HG03460 (cell line): ENCODE results near the gene DCLK1.

Source experiments
- ATAC-seq: cut with Tn5 transposase; IDR thresholded peaks from one replicate; pipeline ENCODE4 v1.9.1; 2021; ENCODE audit not compliant: unreplicated experiment

Gene DCLK1

DNA sequence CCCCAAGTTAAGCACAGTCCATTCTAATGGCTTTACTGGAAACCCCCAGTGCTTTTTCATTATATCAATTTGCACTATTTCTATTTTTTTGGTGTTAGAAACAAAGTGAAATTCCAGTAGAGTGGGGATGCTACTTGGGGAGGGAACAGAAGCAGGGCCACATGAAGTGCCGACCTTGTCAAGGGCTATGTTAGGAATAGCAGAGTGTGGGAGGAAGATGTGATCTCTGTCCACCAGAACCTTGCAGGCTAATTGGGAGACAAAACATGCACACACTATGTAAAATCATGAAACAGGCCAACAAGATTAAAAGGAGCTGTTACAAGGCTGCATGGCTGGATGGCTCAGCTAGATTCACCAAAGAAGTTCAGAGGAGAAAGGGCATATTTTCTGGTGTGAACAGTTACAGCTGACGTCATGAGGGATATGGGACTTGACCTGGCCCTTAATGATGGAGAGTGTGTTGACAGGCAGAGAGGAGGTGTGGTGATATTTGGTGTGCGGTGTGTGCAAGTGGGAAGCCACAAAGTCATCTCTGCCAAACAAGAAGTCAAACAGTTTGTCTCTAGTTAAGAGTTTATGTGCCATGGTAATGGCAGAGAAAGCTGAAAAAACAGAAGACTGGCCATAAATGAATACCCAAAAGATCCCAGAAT is 336.3 kb downstream of the DCLK1 start:
- no peak for ATAC-seq

- ATAC-seq = no peak
Measured at GRCh38 chr13:35793823-35794222, 337.4 kb downstream of the DCLK1 start.

DNA sequence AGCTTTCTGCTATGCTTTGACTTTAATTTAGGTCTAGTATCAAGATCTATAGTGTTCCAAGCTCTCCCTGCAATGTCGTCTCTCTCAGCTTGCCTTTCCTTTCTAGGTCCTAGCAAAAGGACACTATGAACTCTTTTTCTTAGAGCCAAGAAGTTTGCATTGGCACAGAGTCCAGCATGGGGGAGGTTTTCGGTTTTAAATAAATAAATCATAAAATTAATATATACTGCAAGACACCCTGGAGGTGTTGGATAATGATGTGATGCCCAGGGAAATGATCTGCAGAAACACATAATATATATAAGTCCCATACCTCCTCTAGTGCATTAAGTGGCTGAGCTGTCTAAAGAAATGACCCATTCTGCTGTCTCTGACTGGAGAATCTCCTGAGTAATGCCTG is 338.3 kb downstream of the DCLK1 start:
- ATAC-seq = no peak

DNA sequence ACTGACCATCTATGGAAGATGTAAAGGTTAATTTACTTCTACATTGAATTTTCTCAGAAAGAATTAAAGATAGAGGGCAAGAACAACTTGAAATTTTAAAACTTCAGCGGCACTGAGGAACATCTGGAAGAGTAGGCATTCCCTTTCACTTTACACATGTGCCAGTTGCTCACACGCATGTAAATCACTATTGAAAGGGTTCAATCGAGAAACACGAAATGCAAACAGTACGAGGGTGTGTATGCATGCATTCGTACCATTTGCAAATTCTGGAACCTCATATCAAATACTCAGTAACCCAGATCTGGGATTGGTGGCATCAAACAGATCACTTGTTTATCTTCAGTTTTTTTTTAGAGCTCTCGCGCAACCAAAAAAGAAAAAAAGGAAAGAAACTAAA is 339.2 kb downstream of the DCLK1 start:
- no peak for ATAC-seq

DNA sequence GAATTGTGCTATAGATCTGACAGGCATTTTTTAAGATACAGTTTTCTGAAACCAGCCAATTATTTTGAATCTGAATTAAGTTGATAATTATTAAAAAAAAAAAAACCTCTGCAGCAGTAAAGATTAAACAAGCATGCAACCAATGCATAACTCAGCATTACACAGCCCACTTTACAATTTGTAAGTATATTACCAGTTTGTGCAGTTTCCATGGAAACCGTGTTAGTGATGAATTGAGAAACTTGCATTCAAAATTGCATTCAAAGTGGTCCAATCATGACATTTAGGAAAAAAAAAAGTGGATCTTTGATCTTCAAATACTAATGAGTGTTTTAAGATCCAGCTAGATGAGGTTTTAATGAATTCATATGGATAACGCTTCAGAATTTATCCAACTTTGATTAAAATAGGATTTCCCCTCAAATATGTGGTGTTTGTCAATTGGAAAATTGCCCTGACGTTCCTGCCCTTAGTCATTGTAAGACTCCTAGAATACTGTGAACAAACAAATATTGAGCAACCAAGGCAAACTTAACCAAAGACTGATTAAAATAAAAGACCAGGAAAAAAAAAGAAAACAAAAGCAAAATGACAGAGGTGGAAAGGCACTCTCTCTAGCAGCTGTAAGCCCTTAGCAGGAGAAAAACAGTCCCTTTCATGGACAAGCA is 339.9 kb downstream of the DCLK1 start:
- ATAC-seq = no peak

DNA sequence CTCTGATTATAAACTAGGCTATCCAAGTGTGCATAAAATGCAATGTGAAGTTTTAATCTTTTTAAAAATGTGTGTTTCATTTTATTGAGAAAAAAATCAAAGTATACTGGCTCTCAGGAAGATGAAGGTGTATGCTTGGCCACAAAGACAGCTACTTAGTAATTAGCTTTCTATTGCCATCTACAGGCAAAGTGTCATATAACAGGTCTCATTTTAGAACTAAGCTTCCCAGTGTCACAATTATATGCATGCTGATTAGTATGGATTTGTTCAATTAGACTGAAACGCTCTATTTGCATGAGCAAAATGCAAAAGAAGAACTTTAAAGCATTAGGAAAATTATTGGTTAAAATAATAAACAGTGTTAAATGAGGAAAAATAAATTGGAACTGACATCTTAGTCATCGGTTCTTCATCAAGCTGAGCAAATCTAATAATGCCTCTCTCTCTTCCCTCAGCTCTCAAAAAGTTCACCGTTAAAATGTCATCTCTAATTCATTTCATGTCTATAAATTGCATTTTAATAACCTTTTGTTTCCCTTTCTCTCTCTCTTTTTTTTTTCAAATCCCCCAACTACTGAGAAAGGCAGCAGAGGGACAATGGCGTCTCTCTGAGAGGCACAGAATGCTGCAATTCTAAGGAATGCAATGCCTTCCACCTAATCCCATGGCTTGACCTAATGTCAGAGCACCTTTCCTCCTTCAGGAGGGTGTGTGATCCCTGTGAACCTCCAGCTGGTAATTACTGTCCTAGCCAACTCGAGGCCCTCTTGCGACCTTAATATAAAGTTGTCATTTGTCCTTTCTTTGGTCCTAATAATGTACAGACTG is 341.6 kb downstream of the DCLK1 start:
- ATAC-seq = peak; percentile 68

DNA sequence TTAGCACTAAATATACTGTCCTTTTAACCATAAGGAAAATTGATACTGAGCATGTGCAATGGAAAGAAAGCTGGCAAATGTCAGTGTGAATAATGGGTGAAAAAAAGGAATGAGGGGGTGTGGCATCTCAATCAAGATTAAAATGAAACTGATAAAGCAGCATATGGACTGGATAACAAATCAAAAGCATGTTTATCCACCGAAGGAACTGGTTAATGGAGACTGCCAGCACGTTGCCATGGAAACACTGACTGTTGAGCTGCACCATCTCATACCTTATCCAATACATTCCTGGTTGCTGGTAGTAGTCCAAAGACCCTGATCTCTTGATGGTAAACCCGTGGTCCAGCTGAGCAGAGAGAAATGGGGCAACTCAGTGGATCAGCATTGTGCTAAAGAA is 343.2 kb downstream of the DCLK1 start:
- ATAC-seq = no peak

GRCh38 chr13:35785576-35786303 is 345.4 kb downstream of the DCLK1 start:
- ATAC-seq = no peak

GRCh38 chr13:35784286-35784951 is 346.8 kb downstream of the DCLK1 start:
- ATAC-seq = no peak

DNA sequence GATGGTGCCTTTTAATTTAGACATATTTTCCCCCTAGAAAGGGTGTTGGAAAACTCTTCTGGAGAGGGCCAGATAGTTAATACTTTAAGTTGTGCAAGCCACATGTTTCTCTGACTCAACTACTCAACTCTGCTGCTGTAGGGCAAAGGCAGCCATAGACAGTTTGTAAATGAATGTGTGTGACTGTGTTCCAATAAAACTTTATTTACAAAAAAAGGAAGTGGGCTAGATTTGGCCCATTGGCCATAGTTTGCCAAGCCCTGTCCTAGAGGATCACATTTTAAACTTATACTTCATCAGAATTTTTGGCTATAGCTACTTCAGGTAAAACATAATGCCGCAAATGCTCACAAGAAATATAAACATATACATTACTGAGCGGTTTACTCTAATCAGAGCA is 348.4 kb downstream of the DCLK1 start:
- ATAC-seq = no peak

DNA sequence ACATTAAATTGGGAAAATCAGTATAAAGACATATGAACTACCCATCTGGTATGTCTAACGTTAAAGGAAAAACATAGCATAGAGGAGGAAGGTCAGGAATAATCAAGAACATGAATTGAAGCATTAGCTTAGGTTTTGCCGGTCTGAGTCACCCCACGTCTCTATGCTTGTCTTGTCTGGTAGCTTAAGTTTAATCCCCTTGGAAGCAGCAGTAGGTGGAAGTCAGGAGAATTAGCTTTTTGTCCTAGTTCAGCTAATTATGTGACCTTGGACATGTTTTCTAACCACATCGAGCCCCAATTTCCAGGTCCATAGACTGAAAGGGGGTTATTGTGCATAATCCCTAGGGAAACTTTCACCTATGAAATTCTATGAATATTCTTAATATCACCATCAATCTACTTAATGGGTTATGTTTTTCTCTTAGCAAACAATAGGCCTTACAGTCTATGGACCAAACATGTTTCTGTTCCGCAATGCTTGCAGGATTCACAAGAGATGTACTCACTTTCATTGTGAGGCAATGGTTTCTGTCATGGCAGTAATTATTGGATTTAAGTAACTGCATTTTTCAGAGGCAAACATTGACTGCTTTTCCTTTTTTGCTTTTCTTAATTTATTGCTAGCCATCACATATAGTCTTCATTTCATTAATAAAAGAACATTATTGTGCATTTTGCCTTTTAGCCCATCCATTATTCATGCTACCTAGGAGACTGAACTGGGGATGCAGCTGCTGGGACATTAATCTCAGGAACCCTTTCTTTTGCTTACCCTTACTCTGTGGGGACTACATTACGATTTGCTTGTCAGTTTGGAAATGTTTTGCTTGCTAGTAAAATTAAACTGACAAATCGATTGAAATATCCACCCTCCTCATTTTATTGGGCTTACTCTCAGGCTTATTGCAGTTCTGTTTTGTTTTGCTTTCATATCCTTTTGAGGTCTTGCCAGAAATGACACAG is 349.9 kb downstream of the DCLK1 start:
- no peak for ATAC-seq

- ATAC-seq = no peak
Measured at GRCh38 chr13:35780613-35781012, 350.6 kb downstream of the DCLK1 start.

DNA sequence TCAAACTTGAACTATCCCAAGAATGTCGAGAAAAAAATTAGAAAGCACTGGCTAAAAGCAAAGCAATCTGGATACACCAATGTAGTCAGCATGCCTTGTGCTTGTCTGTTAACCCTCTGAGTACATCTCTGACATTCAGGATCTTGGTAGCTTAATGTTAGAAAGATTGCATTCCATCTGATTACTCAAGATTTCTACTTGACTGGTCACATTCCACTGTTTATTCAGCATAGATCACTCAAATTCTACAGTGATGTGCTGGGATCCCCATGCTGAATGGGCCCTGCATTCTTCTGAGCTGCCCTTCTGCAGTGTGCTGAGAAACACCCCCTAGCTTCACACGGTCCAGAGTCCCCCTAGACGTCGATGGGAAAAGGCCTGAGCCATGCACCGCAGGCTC is 359.3 kb downstream of the DCLK1 start:
- no peak for ATAC-seq

DNA sequence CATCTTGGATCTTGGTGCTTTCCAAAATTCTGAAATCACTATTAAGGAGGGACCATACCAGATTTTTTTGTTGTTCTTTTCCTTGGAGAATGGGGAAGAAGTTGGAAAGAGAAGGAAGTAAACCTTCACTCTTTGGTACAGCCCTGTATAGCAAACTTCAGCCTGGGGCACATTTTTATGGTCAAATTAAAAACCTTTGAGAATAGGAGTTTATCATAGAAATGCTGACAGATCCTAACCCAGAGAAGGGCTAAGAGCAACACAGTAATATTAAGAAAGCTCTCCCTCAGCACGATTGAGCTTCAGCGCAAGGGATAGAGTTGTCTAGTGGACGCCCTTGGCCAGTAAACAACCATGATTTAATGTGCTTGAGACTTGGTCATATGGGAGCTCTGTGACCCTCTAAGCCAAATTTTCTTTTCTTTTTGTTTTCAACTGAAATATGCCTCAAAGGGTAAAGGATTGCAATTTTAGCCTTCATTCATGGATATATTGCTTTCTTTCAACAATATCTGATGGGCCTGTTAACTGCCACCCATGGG is 360.4 kb downstream of the DCLK1 start:
- no peak for ATAC-seq

DNA sequence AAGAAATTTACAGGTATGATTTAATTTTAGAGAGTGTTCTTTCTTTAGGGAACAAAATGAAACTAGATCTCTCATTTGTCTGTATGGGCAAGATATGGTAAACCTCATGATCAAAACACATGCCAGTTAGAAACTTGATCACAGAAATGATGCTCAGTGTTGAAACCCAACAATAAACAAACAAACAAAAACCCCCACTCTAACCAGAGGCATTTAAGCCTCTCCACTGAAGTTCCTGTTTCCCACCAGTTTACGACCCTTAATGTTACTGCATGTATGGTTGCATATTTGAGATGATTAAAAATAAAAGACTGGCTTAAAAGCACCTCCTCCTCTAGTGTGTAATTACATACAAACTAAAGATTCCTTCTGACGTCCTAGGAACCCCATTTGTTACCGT is 361.4 kb downstream of the DCLK1 start:
- no peak for ATAC-seq

DNA sequence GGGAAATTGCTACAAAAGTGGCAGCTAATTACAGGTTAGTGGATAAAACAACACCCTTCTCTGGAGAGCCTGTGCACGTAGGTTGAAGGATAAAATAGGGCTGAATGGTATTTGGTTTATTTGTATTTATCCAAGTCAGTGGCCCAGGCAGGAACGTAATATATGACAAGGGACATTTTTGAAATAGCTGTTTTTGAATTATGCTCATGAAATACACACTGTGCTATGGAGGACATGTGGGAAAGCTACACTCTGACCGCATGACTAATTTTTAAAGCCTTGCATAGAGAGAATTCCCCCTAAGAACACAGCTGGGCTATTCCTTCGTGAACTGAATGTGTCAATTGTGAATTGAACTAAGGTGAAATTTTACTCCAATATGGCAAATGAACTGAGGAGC is 362.6 kb downstream of the DCLK1 start:
- no peak for ATAC-seq

- no peak for ATAC-seq
Measured at GRCh38 chr13:35768073-35768472, 363.1 kb downstream of the DCLK1 start.

GRCh38 chr13:35767256-35767976 is 363.8 kb downstream of the DCLK1 start:
- no peak for ATAC-seq

DNA sequence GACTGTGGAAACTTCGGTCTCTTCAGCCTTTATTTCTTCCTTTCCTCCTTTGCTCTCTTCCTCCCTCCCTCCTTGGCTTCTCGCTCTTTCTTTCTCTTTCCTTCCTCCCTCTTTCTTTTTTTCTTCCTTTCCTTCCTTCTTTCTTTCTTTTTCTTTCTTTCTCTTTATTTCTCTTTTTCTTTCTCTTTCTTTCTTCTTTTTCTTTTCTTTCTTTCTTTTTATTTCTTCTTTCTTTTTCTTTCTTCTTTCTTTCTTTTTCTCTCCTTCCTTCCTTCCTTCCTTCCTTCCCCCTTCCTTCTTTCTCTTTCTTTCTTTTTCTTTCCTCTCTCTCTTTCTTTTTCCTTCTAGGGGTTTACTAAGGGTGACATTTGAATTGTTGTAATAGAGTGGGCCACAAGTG is 364.5 kb downstream of the DCLK1 start:
- ATAC-seq = no peak
